ENCODE data around the gene NHLRC4.

The NHLRC4 gene

DNA sequence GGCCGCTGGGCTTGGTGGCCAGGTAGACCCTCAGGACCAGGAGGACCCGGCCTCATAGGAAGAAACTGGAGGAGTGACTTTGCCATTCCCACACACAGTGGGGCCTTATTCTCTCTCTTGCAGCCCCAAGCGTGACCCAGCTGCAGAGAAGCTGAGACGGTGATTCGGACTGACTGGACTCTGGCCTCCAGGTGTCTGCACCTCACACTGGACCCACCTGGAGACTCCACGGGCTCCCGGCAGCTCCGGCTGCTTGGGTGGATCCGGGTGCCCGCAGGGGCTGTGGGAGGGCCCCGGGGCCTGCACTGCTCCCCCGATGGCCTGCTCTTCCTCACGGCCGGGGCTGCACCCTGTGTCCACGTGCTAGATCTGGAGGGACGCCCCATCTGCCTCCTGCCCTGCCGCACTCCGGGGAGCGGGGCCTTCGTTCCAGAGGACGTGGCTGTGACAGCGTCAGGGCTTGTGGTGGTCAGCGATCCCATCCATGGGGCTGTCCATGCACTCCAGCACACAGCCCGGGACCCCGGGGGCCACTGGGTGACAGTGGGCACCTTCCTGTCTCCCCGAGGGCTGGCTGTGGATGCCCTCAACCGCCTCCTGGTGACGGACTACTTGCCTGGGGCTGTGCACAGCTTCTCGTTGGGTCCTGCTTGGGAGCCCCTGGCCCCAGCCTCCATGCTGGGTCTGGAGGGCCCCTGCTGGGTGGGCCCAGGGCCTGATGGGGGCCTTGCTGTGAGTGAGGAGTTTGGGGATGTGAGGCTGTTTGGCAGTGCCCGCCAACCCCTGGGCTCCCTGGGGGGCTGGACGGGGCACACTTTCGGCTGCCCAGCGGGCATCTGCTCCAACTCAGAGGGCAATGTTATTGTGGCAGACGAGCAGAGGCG is 810 bp downstream of the NHLRC4 start:
- DNase-seq (ENCODE audit: extremely low spot score), result no peak
- ChIA-PET POLR2A (interaction anchor here (1.4 kb wide), 1 partner anchor 19 kb away, joined by 3 read pairs; no protein-coding TSS in a partner anchor), CTCF (no interaction called here)
- TF ChIP-seq TARDBP (IDR thresholded peaks at IDR 0.05) (no peak), HDGF (IDR thresholded peaks at IDR 0.05; ENCODE audit: borderline replicate concordance) (no peak), LEF1 (IDR thresholded peaks at IDR 0.05; ENCODE audit: borderline replicate concordance) (no peak), SP1 (IDR thresholded peaks at IDR 0.05) (no peak), FOXK2 (IDR thresholded peaks at IDR 0.05) (no peak), L3MBTL2 (conservative IDR thresholded peaks at IDR 0.05) (no peak), SUZ12 (IDR thresholded peaks at IDR 0.05) (no peak), ELF4 (IDR thresholded peaks at IDR 0.05) (no peak), CTBP1 (IDR thresholded peaks at IDR 0.05; ENCODE audit: borderline replicate concordance) (no peak), ZNF384 (IDR thresholded peaks at IDR 0.05) (no peak), ARNT (IDR thresholded peaks at IDR 0.05) (no peak), NFRKB (IDR thresholded peaks at IDR 0.05) (no peak), FOXA1 (IDR thresholded peaks at IDR 0.05) (no peak)
- TF ChIP-seq, protein P1, sequence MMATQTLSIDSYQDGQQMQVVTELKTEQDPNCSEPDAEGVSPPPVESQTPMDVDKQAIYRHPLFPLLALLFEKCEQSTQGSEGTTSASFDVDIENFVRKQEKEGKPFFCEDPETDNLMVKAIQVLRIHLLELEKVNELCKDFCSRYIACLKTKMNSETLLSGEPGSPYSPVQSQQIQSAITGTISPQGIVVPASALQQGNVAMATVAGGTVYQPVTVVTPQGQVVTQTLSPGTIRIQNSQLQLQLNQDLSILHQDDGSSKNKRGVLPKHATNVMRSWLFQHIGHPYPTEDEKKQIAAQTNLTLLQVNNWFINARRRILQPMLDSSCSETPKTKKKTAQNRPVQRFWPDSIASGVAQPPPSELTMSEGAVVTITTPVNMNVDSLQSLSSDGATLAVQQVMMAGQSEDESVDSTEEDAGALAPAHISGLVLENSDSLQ (IDR thresholded peaks at IDR 0.05), result no peak

DNA sequence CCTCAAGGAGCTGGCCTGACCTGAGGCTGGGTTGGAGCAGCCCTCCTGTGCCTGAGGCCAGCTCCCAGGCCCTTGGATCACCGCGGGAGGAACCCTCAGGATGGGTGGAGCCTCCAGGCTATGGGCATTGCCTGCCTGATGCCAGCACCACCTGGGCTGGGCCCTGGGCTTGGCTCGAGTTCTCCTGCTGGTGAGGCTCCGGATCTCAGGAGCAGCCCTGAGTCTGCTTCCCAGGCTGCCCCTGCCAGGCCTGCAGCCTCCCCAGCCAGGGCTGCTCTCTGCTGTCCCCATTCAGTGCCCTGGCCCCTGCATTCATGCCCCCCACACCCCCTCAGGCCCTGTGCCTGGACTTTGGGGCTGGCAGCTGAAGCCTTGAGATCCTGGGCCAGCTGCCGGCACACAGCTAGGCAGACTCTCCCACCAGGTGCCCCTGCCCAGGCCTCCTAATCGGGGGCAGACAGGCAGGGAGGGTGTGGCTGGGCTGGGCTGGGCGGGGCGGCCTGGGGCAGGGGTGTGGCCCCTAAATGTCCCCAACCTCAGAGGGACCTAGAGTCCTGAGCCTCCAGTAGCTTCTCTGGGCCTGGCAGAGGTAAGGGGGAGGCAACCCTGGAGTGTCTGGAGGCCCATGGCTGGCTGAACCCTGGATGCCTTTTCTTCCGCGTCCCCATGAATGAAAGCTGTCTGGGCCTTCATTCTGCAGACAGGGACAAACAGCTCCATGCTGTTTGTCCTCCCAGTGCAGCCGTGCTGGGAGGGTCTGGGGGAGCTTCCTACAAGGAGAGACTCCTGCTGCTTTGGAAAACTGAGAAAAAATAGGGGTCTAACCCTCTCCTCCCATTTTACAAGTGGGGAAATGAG is 1.8 kb downstream of the NHLRC4 start:
- ChIA-PET POLR2A (interaction anchor here (0.9 to 1.5 kb wide), 7 partner anchors 10 to 112 kb away, joined by 3 to 5 read pairs (median 4); partner anchors contain the start of genes CAPN15 and STUB1), CTCF (no interaction called here)
- TF ChIP-seq FOXM1 (IDR thresholded peaks at IDR 0.05; ENCODE audit: borderline replicate concordance), result no peak
- DNase-seq (ENCODE audit: extremely low spot score), result no peak

- peak; percentile 86 for DNase-seq (ENCODE audit: extremely low spot score)
- no peak for TF ChIP-seq HDGF (IDR thresholded peaks at IDR 0.05; ENCODE audit: borderline replicate concordance)
- no peak for TF ChIP-seq CTBP1 (IDR thresholded peaks at IDR 0.05; ENCODE audit: borderline replicate concordance)
- POLR2A ChIA-PET, result interaction anchor here (0.6 to 1.5 kb wide), 8 partner anchors 11 to 111 kb away, joined by 3 to 5 read pairs (median 4); partner anchors contain the start of genes CAPN15 and STUB1
- CTCF ChIA-PET, result no interaction called here
Observed at GRCh38 chr16:569445-570254, 2.8 kb downstream of the NHLRC4 start, which contains the start of gene PIGQ. TSS of gene PIGQ (plus strand) at chr16:569968. CDS start at chr16:574075, 4,107 bp downstream.

GRCh38 chr16:572865-573650 is 6.3 kb downstream of the NHLRC4 start:
- TF ChIP-seq TARDBP (IDR thresholded peaks at IDR 0.05), result no peak
- TF ChIP-seq FOXM1 (IDR thresholded peaks at IDR 0.05; ENCODE audit: borderline replicate concordance), result no peak
- TF ChIP-seq ARNT (IDR thresholded peaks at IDR 0.05), result no peak
- no peak for TF ChIP-seq ELF4 (IDR thresholded peaks at IDR 0.05)
- TF ChIP-seq BHLHE40 (IDR thresholded peaks at IDR 0.05; ENCODE audit: borderline replicate concordance), result no peak
- TF ChIP-seq, protein P1 (IDR thresholded peaks at IDR 0.05), result no peak
- TF ChIP-seq ZNF384 (IDR thresholded peaks at IDR 0.05), result no peak
- TF ChIP-seq NFRKB (IDR thresholded peaks at IDR 0.05), result no peak
- TF ChIP-seq HDGF (IDR thresholded peaks at IDR 0.05; ENCODE audit: borderline replicate concordance), result no peak
- no peak for TF ChIP-seq LEF1 (IDR thresholded peaks at IDR 0.05; ENCODE audit: borderline replicate concordance)
- no peak for TF ChIP-seq FOXK2 (IDR thresholded peaks at IDR 0.05)
- no peak for DNase-seq (ENCODE audit: extremely low spot score)
- CTCF ChIA-PET, result no interaction called here
- POLR2A ChIA-PET, result no interaction called here

DNA sequence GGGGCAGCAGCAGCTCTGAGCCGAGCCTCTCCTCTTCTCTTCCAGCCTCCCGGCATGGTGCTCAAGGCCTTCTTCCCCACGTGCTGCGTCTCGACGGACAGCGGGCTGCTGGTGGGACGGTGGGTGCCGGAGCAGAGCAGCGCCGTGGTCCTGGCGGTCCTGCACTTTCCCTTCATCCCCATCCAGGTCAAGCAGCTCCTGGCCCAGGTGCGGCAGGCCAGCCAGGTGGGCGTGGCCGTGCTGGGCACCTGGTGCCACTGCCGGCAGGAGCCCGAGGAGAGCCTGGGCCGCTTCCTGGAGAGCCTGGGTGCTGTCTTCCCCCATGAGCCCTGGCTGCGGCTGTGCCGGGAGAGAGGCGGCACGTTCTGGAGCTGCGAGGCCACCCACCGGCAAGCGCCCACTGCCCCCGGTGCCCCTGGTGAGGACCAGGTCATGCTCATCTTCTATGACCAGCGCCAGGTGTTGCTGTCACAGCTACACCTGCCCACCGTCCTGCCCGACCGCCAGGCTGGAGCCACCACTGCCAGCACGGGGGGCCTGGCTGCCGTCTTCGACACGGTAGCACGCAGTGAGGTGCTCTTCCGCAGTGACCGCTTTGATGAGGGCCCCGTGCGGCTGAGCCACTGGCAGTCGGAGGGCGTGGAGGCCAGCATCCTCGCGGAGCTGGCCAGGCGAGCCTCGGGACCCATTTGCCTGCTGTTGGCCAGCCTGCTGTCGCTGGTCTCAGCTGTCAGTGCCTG is 7.4 kb downstream of the NHLRC4 start:
- ChIA-PET POLR2A (no interaction called here), CTCF (no interaction called here)
- DNase-seq (ENCODE audit: extremely low spot score), result no peak
- TF ChIP-seq FOXM1 (IDR thresholded peaks at IDR 0.05; ENCODE audit: borderline replicate concordance) (no peak), L3MBTL2 (conservative IDR thresholded peaks at IDR 0.05) (no peak), FOXA1 (IDR thresholded peaks at IDR 0.05) (no peak), TARDBP (IDR thresholded peaks at IDR 0.05) (no peak), SUZ12 (IDR thresholded peaks at IDR 0.05) (no peak), NFRKB (IDR thresholded peaks at IDR 0.05) (no peak), FOXK2 (IDR thresholded peaks at IDR 0.05) (no peak), SP1 (IDR thresholded peaks at IDR 0.05) (no peak), HDGF (IDR thresholded peaks at IDR 0.05; ENCODE audit: borderline replicate concordance) (no peak), ELF4 (IDR thresholded peaks at IDR 0.05) (no peak), BHLHE40 (IDR thresholded peaks at IDR 0.05; ENCODE audit: borderline replicate concordance) (no peak), ZNF384 (IDR thresholded peaks at IDR 0.05) (no peak), CTBP1 (IDR thresholded peaks at IDR 0.05; ENCODE audit: borderline replicate concordance) (no peak), LEF1 (IDR thresholded peaks at IDR 0.05; ENCODE audit: borderline replicate concordance) (no peak), ARNT (IDR thresholded peaks at IDR 0.05) (no peak)
- TF ChIP-seq, protein P1 (IDR thresholded peaks at IDR 0.05), result no peak

All from HEK293T (cell line).